Endothelial cell of coronary artery (primary cell): ENCODE data around the gene RNGTT. TPM values are rescaled to one million over a fixed set of nuclear protein-coding genes. Genes with fewer than 3 reads are reported as not detected.

Experiments used
- total RNA-seq: library from RNA; depleted of rRNA; stranded (reverse); fragments of >200 nt; gene quantifications from 2 replicates; pipeline ENCODE4 v1.2.3, GENCODE V29; 2014

RNGTT gene
- 14.3 and 15.1 TPM in 2 replicates for total RNA-seq

DNA sequence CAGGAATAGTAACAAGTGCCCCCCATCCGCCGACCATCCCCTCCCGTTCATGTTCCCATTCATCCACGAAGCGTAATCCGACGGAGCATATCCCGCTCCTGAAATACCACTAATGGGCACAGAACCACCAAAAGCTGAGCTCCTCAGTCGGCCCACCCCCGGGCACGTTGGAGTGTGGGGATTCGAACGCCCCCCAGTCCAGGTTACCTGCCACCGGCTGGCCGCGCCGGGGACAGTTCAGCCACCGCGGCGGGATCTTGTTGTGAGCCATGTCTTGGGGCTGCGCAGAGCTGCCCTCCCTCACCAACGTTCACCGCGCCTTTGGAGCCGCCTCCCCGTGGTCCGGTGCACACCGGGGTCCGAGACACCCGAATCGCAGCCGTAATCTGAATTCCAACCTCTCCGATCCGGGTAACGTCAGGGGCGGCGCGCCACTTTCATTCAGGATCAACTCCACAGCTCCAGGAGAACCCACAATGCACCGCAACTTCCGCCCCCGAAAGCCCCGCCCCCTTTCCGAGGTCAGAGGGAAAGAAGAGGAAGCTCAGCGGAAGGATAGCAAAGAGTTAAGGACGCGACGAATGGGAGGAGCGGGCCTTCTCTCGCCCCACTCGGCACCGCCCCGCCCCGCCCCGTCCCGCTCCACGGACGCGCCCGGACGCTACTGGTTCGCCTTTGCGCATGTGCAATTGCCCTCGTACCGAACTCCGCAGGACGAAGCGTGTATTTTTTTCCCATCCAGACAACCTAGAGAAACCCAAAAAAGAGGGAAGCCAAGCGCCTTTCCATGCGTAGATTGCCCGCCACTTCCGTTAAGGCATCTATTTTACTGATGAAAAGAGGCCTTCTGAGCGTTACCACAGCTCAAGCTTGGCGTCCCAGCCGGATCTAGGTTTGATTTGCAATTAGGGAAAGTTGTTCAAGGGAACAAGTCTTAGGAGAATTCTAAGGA, at the start of gene RNGTT:
Gene RNGTT, minus strand, starts transcription at position 480 of the 952 bp plus-strand sequence. Its CDS starts 209 bp downstream, at position 271.

Other genes with a start within 250 kb of the RNGTT start
- 43.6 and 55.5 TPM in 2 replicates for gene PNRC1, start 117.1 kb upstream of the RNGTT start, total RNA-seq
- gene SRSF12, start 154.5 kb upstream of the RNGTT start, total RNA-seq = under 0.01 and 0.09 TPM in 2 replicates
- gene PM20D2, start 182.4 kb upstream of the RNGTT start, total RNA-seq = 5.8 and 6.8 TPM in 2 replicates